IMR-90 (cell line): Measurements from ENCODE around the gene PCBP1. TPM values are rescaled to one million over a fixed set of nuclear protein-coding genes. Genes with fewer than 3 reads are reported as not detected.

Experiments used
- ATAC-seq: fragments of 200-7000 bp; cut with Tn5 transposase; 2 replicates; pipeline ENCODE4 v1.9.1; 2020; ENCODE audit warnings: low read depth, mild to moderate bottlenecking, moderate library complexity
- BruUV-seq: library from RNA; stranded (reverse); fragments of 400-500 nt; replicated peaks from 2 replicates; lab custom pipeline; 2021; lab: Mats Ljungman, UMichigan
- CTCF ChIA-PET: fragments of 300-600 bp; formaldehyde crosslinking; extraction: SDS; loops from one replicate; lab custom pipeline; 2021; ENCODE audit warnings: antibody characterized with exemption; lab: Yijun Ruan, JAX
- POLR2A ChIA-PET: fragments of 300-600 bp; sonication (Branson Sonifier 250); formaldehyde crosslinking; loops from one replicate; lab custom pipeline; 2022; ENCODE audit warnings: antibody characterized with exemption; ENCODE audit not compliant: unreplicated experiment; lab: Charles Lee
- DNase-seq: peaks from one replicate; pipeline ENCODE4 v3.0.0; 2013
- H2AFZ ChIP-seq: replicated peaks from 2 replicates; pipeline ENCODE3; 2013; ENCODE audit warnings: low read length, mild to moderate bottlenecking; ENCODE audit not compliant: poor library complexity
- H2AK5ac ChIP-seq: 2 replicates; pipeline ENCODE4 v1.6.1; 2013; ENCODE audit warnings: low read depth, low read length, inconsistent platforms
- H2AK9ac ChIP-seq: replicated peaks from 2 replicates; pipeline ENCODE3; 2013; ENCODE audit warnings: mild to moderate bottlenecking, low read depth, low read length, moderate library complexity; ENCODE audit not compliant: poor library complexity
- H2BK120ac ChIP-seq: 2 replicates; pipeline ENCODE4 v1.6.1; 2013; ENCODE audit warnings: low read depth, low read length, inconsistent platforms
- H2BK15ac ChIP-seq: 3 replicates; pipeline ENCODE4 v1.6.1; 2013; ENCODE audit warnings: low read depth, low read length, inconsistent platforms
- H2BK20ac ChIP-seq: 2 replicates; pipeline ENCODE4 v1.6.1; 2013; ENCODE audit warnings: low read depth, mild to moderate bottlenecking, inconsistent platforms, low read length, moderate library complexity
- H2BK5ac ChIP-seq: 2 replicates; pipeline ENCODE4 v1.6.1; 2013; ENCODE audit warnings: mild to moderate bottlenecking, low read depth, low read length, inconsistent platforms; ENCODE audit not compliant: poor library complexity, severe bottlenecking
- H3K14ac ChIP-seq: replicated peaks from 2 replicates; pipeline ENCODE4 v1.6.1; 2013; ENCODE audit warnings: low read depth, low read length, inconsistent platforms
- H3K18ac ChIP-seq: 2 replicates; pipeline ENCODE4 v1.6.1; 2013; ENCODE audit warnings: low read depth, low read length, control low read depth
- H3K23ac ChIP-seq: 2 replicates; pipeline ENCODE4 v1.6.1; 2013; ENCODE audit warnings: low read depth, low read length, inconsistent platforms
- H3K27ac ChIP-seq: 2 replicates; pipeline ENCODE4 v1.5.1; 2013; ENCODE audit warnings: mild to moderate bottlenecking, control low read depth, low read length; ENCODE audit not compliant: insufficient read depth
- H3K27me3 ChIP-seq: 2 replicates; pipeline ENCODE4 v1.6.1; 2013; ENCODE audit warnings: low read length; ENCODE audit not compliant: control insufficient read depth, insufficient read depth
- H3K36me3 ChIP-seq: 2 replicates; pipeline ENCODE4 v1.6.1; 2013; ENCODE audit warnings: low read length, mixed read lengths; ENCODE audit not compliant: control insufficient read depth, insufficient read depth
- H3K4ac ChIP-seq: 2 replicates; pipeline ENCODE4 v1.6.1; 2013; ENCODE audit warnings: low read depth, low read length, inconsistent platforms
- H3K4me1 ChIP-seq: 2 replicates; pipeline ENCODE4 v1.6.1; 2013; ENCODE audit warnings: low read length, mixed read lengths; ENCODE audit not compliant: control insufficient read depth, insufficient read depth
- H3K4me2 ChIP-seq: 2 replicates; pipeline ENCODE4 v1.6.1; 2013; ENCODE audit warnings: low read depth, mild to moderate bottlenecking, control low read depth, low read length, moderate library complexity
- H3K4me3 ChIP-seq: 2 replicates; pipeline ENCODE4 v1.5.1; 2013; ENCODE audit warnings: low read depth, mild to moderate bottlenecking, control low read depth, low read length, moderate library complexity; ENCODE audit not compliant: insufficient read depth
- H3K56ac ChIP-seq: 2 replicates; pipeline ENCODE4 v1.6.1; 2013; ENCODE audit warnings: low read length, inconsistent platforms; ENCODE audit not compliant: insufficient read depth; ENCODE audit errors: extremely low read depth
- H3K79me1 ChIP-seq, 2 experiments: 2 replicates each; pipeline ENCODE4 v1.6.1; 2013; ENCODE audit warnings: low read length in 2 of 2, inconsistent platforms in 1 of 2, low read depth in 1 of 2
- H3K9ac ChIP-seq: 2 replicates; pipeline ENCODE4 v1.6.1; 2013; ENCODE audit warnings: low read depth, low read length, control low read depth
- H3K9me1 ChIP-seq: 2 replicates; pipeline ENCODE4 v1.6.1; 2013; ENCODE audit warnings: low read length, inconsistent platforms; ENCODE audit not compliant: insufficient read depth
- H3K9me3 ChIP-seq: 2 replicates; pipeline ENCODE4 v1.6.1; 2013; ENCODE audit warnings: low read length; ENCODE audit not compliant: control insufficient read depth, insufficient read depth
- H4K20me1 ChIP-seq: 2 replicates; pipeline ENCODE4 v1.6.1; 2013; ENCODE audit warnings: low read length, inconsistent platforms; ENCODE audit not compliant: insufficient read depth
- H4K5ac ChIP-seq: 2 replicates; pipeline ENCODE4 v1.6.1; 2013; ENCODE audit warnings: mild to moderate bottlenecking, low read depth, low read length, control low read depth
- H4K8ac ChIP-seq, 2 experiments: 2 replicates each; pipeline ENCODE4 v1.6.1; 2013; ENCODE audit warnings: low read depth in 2 of 2, low read length in 2 of 2, control low read depth in 1 of 2, inconsistent platforms in 1 of 2
- H4K91ac ChIP-seq: 2 replicates; pipeline ENCODE4 v1.6.1; 2013; ENCODE audit warnings: low read depth, low read length, inconsistent platforms; ENCODE audit not compliant: insufficient read depth
- CEBPB ChIP-seq: IDR thresholded peaks from 2 replicates; pipeline ENCODE4 v1.6.1; 2012; ENCODE audit warnings: low read depth, low read length, improper control_type of control experiment
- CHD1 ChIP-seq: IDR thresholded peaks from 2 replicates; pipeline ENCODE4 v1.6.1; 2012; ENCODE audit warnings: low read depth, low read length, improper control_type of control experiment
- MAFK ChIP-seq: IDR thresholded peaks from 2 replicates; pipeline ENCODE4 v1.6.1; 2012; ENCODE audit warnings: low read depth, low read length, improper control_type of control experiment
- MAZ ChIP-seq: IDR thresholded peaks from 2 replicates; pipeline ENCODE4 v1.6.1; 2012; ENCODE audit warnings: low read depth, mild to moderate bottlenecking, low read length, improper control_type of control experiment, moderate library complexity, borderline replicate concordance
- MXI1 ChIP-seq: IDR thresholded peaks from 2 replicates; pipeline ENCODE4 v1.6.1; 2012; ENCODE audit warnings: low read depth, mild to moderate bottlenecking, low read length, moderate library complexity, borderline replicate concordance
- RCOR1 ChIP-seq: IDR thresholded peaks from 2 replicates; pipeline ENCODE4 v1.6.1; 2012; ENCODE audit warnings: mild to moderate bottlenecking, low read length, improper control_type of control experiment; ENCODE audit not compliant: insufficient replicate concordance
- RFX5 ChIP-seq: IDR thresholded peaks from 2 replicates; pipeline ENCODE4 v1.8.0; 2012; ENCODE audit warnings: low read depth, mild to moderate bottlenecking, low read length, moderate library complexity
- SMC3 ChIP-seq: fragments of 150-350 bp; IDR thresholded peaks from 2 replicates; pipeline ENCODE4 v1.6.1; 2016; ENCODE audit warnings: low read depth, mild to moderate bottlenecking, antibody characterized with exemption, low read length, moderate library complexity
- WGBS, 2 experiments: methylation state at CpG; one replicate each; pipeline versions ENCODE4 v1.1.5 to v1.1.7; 2013; ENCODE audit warnings: missing lambda C conversion rate in 2 of 2; ENCODE audit not compliant: insufficient read length in 1 of 2; ENCODE audit errors: extremely low coverage in 2 of 2; 5-methylcytosine and 5-hydroxymethylcytosine counted together
- dilution Hi-C: fragments of 300-500 bp; cut with HindIII; formaldehyde crosslinking; loops from one replicate; pipeline ENCODE4 v1.14.3; 2018; ENCODE audit warnings: low sequenced_read_pairs; ENCODE audit not compliant: unreplicated experiment
- in situ Hi-C: fragments of 300-500 bp; cut with MboI; formaldehyde crosslinking; loops from 3 replicates; pipeline ENCODE4 v1.14.3; 2019; ENCODE audit warnings: low sequenced_read_pairs, inconsistent platforms, mixed read lengths
- intact Hi-C: fragments of 100-400 bp; cut with micrococcal nuclease; formaldehyde crosslinking; loops from 2 replicates; pipeline ENCODE4 v1.10.0; 2022
- polyA plus RNA-seq, 3 experiments: library from polyadenylated mRNA; depleted of rRNA; stranded (reverse); fragments of >200 nt; gene quantifications; 2 replicates each; pipeline ENCODE4 v1.2.3, GENCODE V29; 2012; ENCODE audit warnings: low replicate concordance in 1 of 3
- total RNA-seq: library from RNA; depleted of rRNA; stranded (reverse); fragments of >200 nt; gene quantifications from 2 replicates; pipeline ENCODE4 v1.2.3, GENCODE V29; 2012

PCBP1 gene
- total and polyA plus RNA-seq, 2 of the 4 experiments (the other 2 are of a cell fraction), result 33.7 to 166 TPM

DNA sequence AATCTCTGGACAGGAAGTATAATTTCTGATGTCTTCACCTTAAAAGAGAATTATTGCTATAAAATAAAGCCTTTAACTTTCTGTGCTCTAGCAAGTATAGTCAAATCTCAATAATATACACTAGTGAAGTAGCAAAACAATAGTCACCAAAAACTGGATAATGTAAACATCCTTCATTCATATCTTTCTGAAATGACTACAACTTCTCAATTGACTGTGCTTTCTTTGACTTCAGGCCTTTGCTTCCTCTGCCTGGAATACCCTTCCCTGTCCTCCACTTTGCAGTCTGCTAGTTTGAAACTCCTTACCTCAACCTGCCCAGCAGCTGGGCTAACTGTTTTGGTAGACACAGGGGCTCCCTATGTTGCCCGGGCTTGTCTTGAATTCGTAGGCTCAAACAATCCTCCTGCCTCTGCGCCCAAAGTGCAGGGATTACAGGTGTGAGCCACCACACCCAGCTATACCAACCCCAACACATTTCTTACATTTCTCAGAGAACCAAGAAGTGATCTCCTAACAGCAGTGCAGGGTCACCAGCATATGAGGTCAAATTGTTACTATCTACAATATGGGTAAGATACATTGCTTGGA, 6.6 kb upstream of the PCBP1 start:
- TF ChIP-seq MAFK, result no peak
- no peak for TF ChIP-seq RFX5
- TF ChIP-seq CHD1, result no peak
- TF ChIP-seq CEBPB, result no peak
- TF ChIP-seq MAZ, result no peak
- no peak for TF ChIP-seq RCOR1
- TF ChIP-seq MXI1, result no peak
- TF ChIP-seq SMC3, result no peak
- H2BK20ac ChIP-seq, result no peak overlapping the region
- CTCF ChIA-PET, result no interaction called here
- in situ Hi-C loops, result no loop called here
- H3K9me1 ChIP-seq, result peaks cover 4% of the 10 kb centered on the region; the same call in 1 of the 2 replicates
- H2BK120ac ChIP-seq, result no peak overlapping the region
- BruUV-seq, result no TSS peak
- no peak overlapping the region for H3K4ac ChIP-seq
- no peak overlapping the region for H3K23ac ChIP-seq
- H3K27me3 ChIP-seq, result no peaks in the 10 kb centered on the region
- H3K18ac ChIP-seq, result no peak overlapping the region
- ATAC-seq, result no peak
- H3K79me1 ChIP-seq, result peaks cover 8 to 24% of the 10 kb centered on the region in 2 experiments; a peak in 3 of 4 replicates
- H3K4me2 ChIP-seq, result no peak overlapping the region
- H4K91ac ChIP-seq, result no peak overlapping the region
- dilution Hi-C loops, result no loop called here
- H3K4me1 ChIP-seq, result peaks cover 3% of the 10 kb centered on the region; the same call in 1 of the 2 replicates
- peaks cover 28% of the 10 kb centered on the region for H3K36me3 ChIP-seq
- no peak overlapping the region for H3K56ac ChIP-seq
- DNase-seq, result no peak
- no peak overlapping the region for H2BK15ac ChIP-seq
- no peak overlapping the region for H3K9ac ChIP-seq
- no peak overlapping the region for H2AK9ac ChIP-seq
- H3K27ac ChIP-seq, result no peak overlapping the region
- H4K8ac ChIP-seq, result no peak overlapping the region
- no peak overlapping the region for H2AK5ac ChIP-seq
- H3K4me3 ChIP-seq, result no peak overlapping the region
- intact Hi-C loops, result loop anchor here (10.0 kb wide), 1 partner anchor 356 kb away; no protein-coding TSS in a partner anchor
- no peak overlapping the region for H2AFZ ChIP-seq
- H4K5ac ChIP-seq, result no peak overlapping the region
- H2BK5ac ChIP-seq, result no peak overlapping the region
- WGBS, 2 experiments, result no CpG with 5 or more reads among the region's 3 CpGs
- H4K20me1 ChIP-seq, result no peaks in the 10 kb centered on the region
- no peaks in the 10 kb centered on the region for H3K9me3 ChIP-seq
- no peak overlapping the region for H3K14ac ChIP-seq
- POLR2A ChIA-PET, result interaction anchor here (0.6 kb wide), 1 partner anchor 17 kb away, joined by 3 read pairs; no protein-coding TSS in a partner anchor
